ENCODE data around the gene MRPL52. TPM values are rescaled to one million over a fixed set of nuclear protein-coding genes. Genes with fewer than 3 reads are reported as not detected.

MRPL52 gene
- polyA plus RNA-seq, 3 donors: 32.3 to 164 (median 130) TPM

GRCh38 chr14:22872833-22873520, 43.3 kb downstream of the MRPL52 start:
- peak overlapping the region; percentile 92 for H2AFZ ChIP-seq (ENCODE audit: insufficient read depth, low read depth, low read length, poor library complexity, severe bottlenecking)
- Mint-ChIP-seq H3K27me3 (ENCODE audit: low read depth in 3 of 3) (peaks cover 0 to 2% (median 0%) of the 10 kb centered on the region in 3 donors), H3K27ac (peak overlapping the region; percentile 3 to 94 (median 87)), H3K4me3 (peak overlapping the region; percentile 83 to 91), H3K4me1 (peaks cover 25% of the 10 kb centered on the region), H3K9me3 (peaks cover 0 to 2% (median 0%) of the 10 kb centered on the region in 7 donors), H3K36me3 (peaks cover 45 to 51% of the 10 kb centered on the region in 2 donors)
- peak overlapping the region in 1 of 2 donors; percentile 91 for H3K27ac ChIP-seq (ENCODE audit: low read depth in 1 of 2, low read length in 2 of 2)
- no peak for DNase-seq
- H3K4me2 ChIP-seq (replicated peaks; ENCODE audit: extremely low read depth, low read length, poor library complexity, severe bottlenecking): peak overlapping the region; percentile 82
- H3K27me3 ChIP-seq (ENCODE audit: control insufficient read depth in 2 of 2, insufficient read depth in 2 of 2, low read length in 2 of 2): no peaks in the 10 kb centered on the region
- H3K9ac ChIP-seq (ENCODE audit: insufficient read depth, low read length, poor library complexity, severe bottlenecking): peak overlapping the region; percentile 87
- peaks cover 43 to 50% of the 10 kb centered on the region in 2 donors for H3K36me3 ChIP-seq (replicated peaks in 1 of 2; ENCODE audit: control insufficient read depth in 1 of 2, insufficient read depth in 2 of 2, low read length in 2 of 2)
- peaks cover 44% of the 10 kb centered on the region for H4K20me1 ChIP-seq (ENCODE audit: insufficient read depth, low read length)
- peaks cover 23% of the 10 kb centered on the region for H3K79me2 ChIP-seq (ENCODE audit: insufficient read depth, low read length)
- peaks cover 19 to 25% of the 10 kb centered on the region in 2 donors for H3K4me1 ChIP-seq (ENCODE audit: control insufficient read depth in 1 of 2, insufficient read depth in 2 of 2, low read length in 2 of 2)
- peak overlapping the region; percentile 76 to 93 (median 90) for H3K4me3 ChIP-seq (replicated peaks in 1 of 3; ENCODE audit: low read depth in 2 of 3, low read length in 3 of 3)
- TF ChIP-seq CTCF (IDR thresholded peaks at IDR 0.05): peak; percentile 65
- no peaks in the 10 kb centered on the region for H3K9me3 ChIP-seq (replicated peaks in 1 of 2; ENCODE audit: control insufficient read depth in 1 of 2, insufficient read depth in 1 of 2, low read length in 2 of 2)
- intact Hi-C loops (cut with micrococcal nuclease): loop anchor here in 1 of 2 donors (5.0 kb wide), 1 partner anchor 44 kb away; the partner anchor contains the start of gene RBM23
- 62% methylated on average over 6 of the region's 10 CpGs for WGBS (ENCODE audit: insufficient coverage)

GRCh38 chr14:22875003-22875747, 45.5 kb downstream of the MRPL52 start:
- Histone ChIP-seq H3K27me3 (ENCODE audit: control insufficient read depth in 2 of 2, insufficient read depth in 2 of 2, low read length in 2 of 2) (no peaks in the 10 kb centered on the region), H4K20me1 (ENCODE audit: insufficient read depth, low read length) (peaks cover 44% of the 10 kb centered on the region), H3K4me1 (ENCODE audit: control insufficient read depth in 1 of 2, insufficient read depth in 2 of 2, low read length in 2 of 2) (peaks cover 19 to 31% of the 10 kb centered on the region in 2 donors), H3K9me3 (replicated peaks in 1 of 2; ENCODE audit: control insufficient read depth in 1 of 2, insufficient read depth in 1 of 2, low read length in 2 of 2) (no peaks in the 10 kb centered on the region), H3K4me2 (replicated peaks; ENCODE audit: extremely low read depth, low read length, poor library complexity, severe bottlenecking) (no peak overlapping the region), H3K36me3 (replicated peaks in 1 of 2; ENCODE audit: control insufficient read depth in 1 of 2, insufficient read depth in 2 of 2, low read length in 2 of 2) (peaks cover 57 to 67% of the 10 kb centered on the region in 2 donors), H3K4me3 (replicated peaks in 1 of 3; ENCODE audit: low read depth in 2 of 3, low read length in 3 of 3) (no peak overlapping the region), H3K9ac (ENCODE audit: insufficient read depth, low read length, poor library complexity, severe bottlenecking) (no peak overlapping the region), H3K79me2 (ENCODE audit: insufficient read depth, low read length) (peaks cover 23% of the 10 kb centered on the region), H2AFZ (ENCODE audit: insufficient read depth, low read depth, low read length, poor library complexity, severe bottlenecking) (no peak overlapping the region), H3K27ac (ENCODE audit: low read depth in 1 of 2, low read length in 2 of 2) (no peak overlapping the region)
- Mint-ChIP-seq H3K4me3 (no peak overlapping the region), H3K27ac (no peak overlapping the region), H3K36me3 (peaks cover 58 to 67% of the 10 kb centered on the region in 2 donors), H3K4me1 (peaks cover 36% of the 10 kb centered on the region), H3K27me3 (ENCODE audit: low read depth in 3 of 3) (no peaks in the 10 kb centered on the region), H3K9me3 (peaks cover 0 to 2% (median 0%) of the 10 kb centered on the region in 7 donors)
- over 99% methylated on average over 14 of the region's 15 CpGs for WGBS (ENCODE audit: insufficient coverage)
- TF ChIP-seq CTCF (IDR thresholded peaks at IDR 0.05): no peak
- no peak for DNase-seq
- intact Hi-C loops (cut with micrococcal nuclease): no loop called here

Data from CD14-positive monocyte (primary cell).